ENCODE measurements around the gene CHD5.

Gene CHD5

DNA sequence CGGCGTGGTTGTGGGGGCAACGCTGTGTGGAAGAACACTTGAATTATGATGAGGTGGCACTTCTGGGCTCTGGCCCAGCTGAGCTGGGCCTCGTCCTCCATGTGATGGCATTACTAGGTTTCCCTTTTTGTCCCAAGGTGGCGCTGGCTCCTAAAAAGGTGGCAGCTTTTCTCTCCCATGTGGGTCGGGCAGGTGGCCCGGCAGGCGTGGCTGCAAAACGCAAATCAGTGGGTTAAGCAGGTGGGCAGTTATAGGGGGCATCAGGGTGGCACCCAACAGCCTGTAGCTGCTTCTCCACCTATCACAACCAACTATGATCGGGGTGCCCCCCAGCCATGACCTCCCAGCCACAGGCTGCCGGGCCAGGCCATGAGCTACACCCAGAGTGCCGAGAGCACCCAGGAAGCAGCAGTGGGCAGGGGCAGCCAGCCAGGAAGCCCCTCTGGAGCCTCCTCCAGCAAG is 74.9 kb downstream of the CHD5 start:
- no peaks in the 10 kb centered on the region for H3K36me3 ChIP-seq (ENCODE audit: insufficient read depth, low read length)
- no peaks in the 10 kb centered on the region for H3K4me1 ChIP-seq (ENCODE audit: insufficient read depth, low read length, poor library complexity, severe bottlenecking)
- no peaks in the 10 kb centered on the region for H3K79me2 ChIP-seq (ENCODE audit: insufficient read depth, low read length)
- H3F3A ChIP-seq (ENCODE audit: low read depth) = no peaks in the 10 kb centered on the region
- no peaks in the 10 kb centered on the region for H3K27me3 ChIP-seq (ENCODE audit: insufficient read depth, low read length, poor library complexity, severe bottlenecking)
- H3K4me2 ChIP-seq (ENCODE audit: low read depth, low read length, poor library complexity, severe bottlenecking) = no peak overlapping the region
- H4K20me1 ChIP-seq (ENCODE audit: insufficient read depth, low read length, poor library complexity, severe bottlenecking) = no peaks in the 10 kb centered on the region
- no peaks in the 10 kb centered on the region for H3K9me3 ChIP-seq (ENCODE audit: insufficient read depth, low read depth, low read length)
- no peaks in the 10 kb centered on the region for H3K9me2 ChIP-seq (replicated peaks; ENCODE audit: low read depth, low read length)
- no peak overlapping the region for H3K9ac ChIP-seq (ENCODE audit: low read depth, low read length, poor library complexity, severe bottlenecking)
- H2AFZ ChIP-seq (ENCODE audit: low read length) = no peak overlapping the region
- TF ChIP-seq, protein P1, sequence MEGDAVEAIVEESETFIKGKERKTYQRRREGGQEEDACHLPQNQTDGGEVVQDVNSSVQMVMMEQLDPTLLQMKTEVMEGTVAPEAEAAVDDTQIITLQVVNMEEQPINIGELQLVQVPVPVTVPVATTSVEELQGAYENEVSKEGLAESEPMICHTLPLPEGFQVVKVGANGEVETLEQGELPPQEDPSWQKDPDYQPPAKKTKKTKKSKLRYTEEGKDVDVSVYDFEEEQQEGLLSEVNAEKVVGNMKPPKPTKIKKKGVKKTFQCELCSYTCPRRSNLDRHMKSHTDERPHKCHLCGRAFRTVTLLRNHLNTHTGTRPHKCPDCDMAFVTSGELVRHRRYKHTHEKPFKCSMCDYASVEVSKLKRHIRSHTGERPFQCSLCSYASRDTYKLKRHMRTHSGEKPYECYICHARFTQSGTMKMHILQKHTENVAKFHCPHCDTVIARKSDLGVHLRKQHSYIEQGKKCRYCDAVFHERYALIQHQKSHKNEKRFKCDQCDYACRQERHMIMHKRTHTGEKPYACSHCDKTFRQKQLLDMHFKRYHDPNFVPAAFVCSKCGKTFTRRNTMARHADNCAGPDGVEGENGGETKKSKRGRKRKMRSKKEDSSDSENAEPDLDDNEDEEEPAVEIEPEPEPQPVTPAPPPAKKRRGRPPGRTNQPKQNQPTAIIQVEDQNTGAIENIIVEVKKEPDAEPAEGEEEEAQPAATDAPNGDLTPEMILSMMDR (conservative IDR thresholded peaks at IDR 0.05; ENCODE audit: low read length) = no peak
- no peak for TF ChIP-seq EZH2phosphoT487 (IDR thresholded peaks at IDR 0.05; ENCODE audit: borderline replicate concordance)
- H3K4me3 ChIP-seq (ENCODE audit: low read length, poor library complexity, severe bottlenecking) = no peak overlapping the region

DNA sequence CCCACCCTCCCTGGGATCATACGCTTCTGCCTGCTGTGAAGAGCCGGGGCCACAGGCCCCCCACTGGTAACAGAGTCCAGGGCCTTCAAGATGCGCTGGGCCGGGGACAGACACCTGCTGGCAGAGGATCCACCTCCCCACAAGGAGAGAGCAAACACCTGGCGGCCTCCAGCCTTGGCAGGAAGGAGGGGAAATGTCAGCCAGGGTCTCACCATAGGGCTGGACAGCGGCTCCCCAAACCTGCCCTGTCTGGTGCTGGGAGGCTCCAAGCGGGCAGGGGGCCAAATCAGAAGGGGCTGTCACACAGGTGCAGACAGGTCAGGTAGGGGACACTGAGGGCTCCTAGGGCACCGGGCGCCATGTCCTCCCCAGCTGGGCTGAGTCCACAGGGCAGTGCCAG is 75.5 kb downstream of the CHD5 start:
- TF ChIP-seq EZH2phosphoT487 (IDR thresholded peaks at IDR 0.05; ENCODE audit: borderline replicate concordance) = no peak
- TF ChIP-seq, protein P1 (conservative IDR thresholded peaks at IDR 0.05; ENCODE audit: low read length) = no peak
- no peaks in the 10 kb centered on the region for H3K79me2 ChIP-seq (ENCODE audit: insufficient read depth, low read length)
- no peaks in the 10 kb centered on the region for H3K4me1 ChIP-seq (ENCODE audit: insufficient read depth, low read length, poor library complexity, severe bottlenecking)
- no peaks in the 10 kb centered on the region for H3F3A ChIP-seq (ENCODE audit: low read depth)
- no peak overlapping the region for H2AFZ ChIP-seq (ENCODE audit: low read length)
- no peak overlapping the region for H3K4me2 ChIP-seq (ENCODE audit: low read depth, low read length, poor library complexity, severe bottlenecking)
- H3K4me3 ChIP-seq (ENCODE audit: low read length, poor library complexity, severe bottlenecking) = no peak overlapping the region
- H3K36me3 ChIP-seq (ENCODE audit: insufficient read depth, low read length) = peaks cover 2% of the 10 kb centered on the region; the same call in 1 of the 2 replicates
- H3K27me3 ChIP-seq (ENCODE audit: insufficient read depth, low read length, poor library complexity, severe bottlenecking) = no peaks in the 10 kb centered on the region
- H3K9me2 ChIP-seq (replicated peaks; ENCODE audit: low read depth, low read length) = no peaks in the 10 kb centered on the region
- H3K9me3 ChIP-seq (ENCODE audit: insufficient read depth, low read depth, low read length) = no peaks in the 10 kb centered on the region
- H3K9ac ChIP-seq (ENCODE audit: low read depth, low read length, poor library complexity, severe bottlenecking) = no peak overlapping the region
- H4K20me1 ChIP-seq (ENCODE audit: insufficient read depth, low read length, poor library complexity, severe bottlenecking) = no peaks in the 10 kb centered on the region

DNA sequence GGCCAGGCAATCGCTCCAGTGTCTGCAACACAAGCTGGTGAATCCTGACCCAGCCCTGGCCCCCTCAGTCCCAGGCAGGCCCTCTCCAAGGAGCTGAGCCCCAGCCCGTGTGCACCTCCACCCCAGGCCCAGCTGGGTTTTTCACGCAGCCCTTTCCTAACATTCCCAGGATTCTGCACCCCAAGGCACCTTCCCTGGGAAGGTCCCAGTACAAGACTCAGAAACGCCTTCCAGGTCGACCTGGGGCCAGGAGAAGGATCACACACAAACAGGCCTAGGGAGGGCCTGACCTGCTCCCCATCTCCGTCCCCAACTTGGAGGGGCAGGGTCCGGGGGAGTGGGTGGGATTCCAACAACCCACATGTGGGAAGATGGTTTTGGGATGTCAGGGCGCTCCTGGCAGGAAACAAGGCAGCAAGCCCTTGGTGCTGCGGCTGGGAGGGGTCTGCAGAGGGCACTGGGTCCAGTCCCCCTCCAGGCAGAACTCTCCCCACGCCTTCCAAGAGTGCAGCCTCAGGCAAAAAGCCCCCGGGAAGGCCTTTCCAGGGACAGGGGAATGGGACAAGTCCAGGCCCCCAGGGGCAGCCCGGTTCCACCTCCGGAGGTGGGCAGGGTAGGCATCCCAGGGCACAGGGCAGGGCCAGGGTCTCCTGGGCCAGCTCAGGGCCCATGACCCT is 76.1 kb downstream of the CHD5 start:
- Histone ChIP-seq H3K4me3 (ENCODE audit: low read length, poor library complexity, severe bottlenecking) (no peak overlapping the region), H2AFZ (ENCODE audit: low read length) (no peak overlapping the region), H3K9ac (ENCODE audit: low read depth, low read length, poor library complexity, severe bottlenecking) (no peak overlapping the region), H3K79me2 (ENCODE audit: insufficient read depth, low read length) (no peaks in the 10 kb centered on the region), H3K9me2 (replicated peaks; ENCODE audit: low read depth, low read length) (no peaks in the 10 kb centered on the region), H3K9me3 (ENCODE audit: insufficient read depth, low read depth, low read length) (no peaks in the 10 kb centered on the region), H3K4me1 (ENCODE audit: insufficient read depth, low read length, poor library complexity, severe bottlenecking) (no peaks in the 10 kb centered on the region), H4K20me1 (ENCODE audit: insufficient read depth, low read length, poor library complexity, severe bottlenecking) (no peaks in the 10 kb centered on the region), H3K27me3 (ENCODE audit: insufficient read depth, low read length, poor library complexity, severe bottlenecking) (no peaks in the 10 kb centered on the region), H3F3A (ENCODE audit: low read depth) (no peaks in the 10 kb centered on the region), H3K4me2 (ENCODE audit: low read depth, low read length, poor library complexity, severe bottlenecking) (no peak overlapping the region), H3K36me3 (ENCODE audit: insufficient read depth, low read length) (peaks cover 9% of the 10 kb centered on the region; the same call in 1 of the 2 replicates)
- no peak for TF ChIP-seq EZH2phosphoT487 (IDR thresholded peaks at IDR 0.05; ENCODE audit: borderline replicate concordance)
- TF ChIP-seq, protein P1 (conservative IDR thresholded peaks at IDR 0.05; ENCODE audit: low read length) = no peak

Measured in Loucy (cell line).